Calu3 (cell line): ENCODE results near the gene RNF113B. TPM values are rescaled to one million over a fixed set of nuclear protein-coding genes. Genes with fewer than 3 reads are reported as not detected.

Experiments
- BruUV-seq: library from RNA; stranded (reverse); fragments of 400-500 nt; replicated peaks from 2 replicates; lab custom pipeline; 2021; lab: Mats Ljungman, UMichigan
- CTCF ChIA-PET: fragments of 300-600 bp; sonication (Branson Sonifier 250); formaldehyde crosslinking; loops from one replicate; lab custom pipeline; 2022; ENCODE audit warnings: antibody characterized with exemption; lab: Charles Lee
- DNase-seq: peaks from one replicate; pipeline ENCODE4 v3.0.0; 2022
- H3K27ac Mint-ChIP-seq: one replicate; pipeline ENCODE4 v1.8.0; 2022; ENCODE audit warnings: mixed read lengths; ENCODE audit not compliant: unreplicated experiment
- H3K27me3 Mint-ChIP-seq: one replicate; pipeline ENCODE4 v1.8.0; 2022; ENCODE audit warnings: mixed read lengths; ENCODE audit not compliant: unreplicated experiment
- H3K36me3 Mint-ChIP-seq: one replicate; pipeline ENCODE4 v1.8.0; 2022; ENCODE audit warnings: mild to moderate bottlenecking, moderate library complexity, mixed read lengths; ENCODE audit not compliant: insufficient read depth, unreplicated experiment
- H3K4me1 Mint-ChIP-seq: one replicate; pipeline ENCODE4 v1.8.0; 2022; ENCODE audit warnings: mild to moderate bottlenecking, low read depth, mixed read lengths; ENCODE audit not compliant: unreplicated experiment
- H3K4me3 Mint-ChIP-seq: one replicate; pipeline ENCODE4 v1.8.0; 2022; ENCODE audit warnings: mild to moderate bottlenecking, low read depth, moderate library complexity, mixed read lengths; ENCODE audit not compliant: unreplicated experiment
- H3K9me3 Mint-ChIP-seq: one replicate; pipeline ENCODE4 v1.8.0; 2022; ENCODE audit warnings: low read depth, mixed read lengths; ENCODE audit not compliant: unreplicated experiment
- CTCF ChIP-seq: fragments of 200-600 bp; IDR thresholded peaks from one replicate; pipeline ENCODE4 v1.8.0; 2022; ENCODE audit warnings: antibody characterized with exemption; ENCODE audit not compliant: unreplicated experiment
- intact Hi-C: fragments of 100-400 bp; cut with micrococcal nuclease; formaldehyde crosslinking; loops from one replicate; pipeline ENCODE4 v1.10.0; 2022; ENCODE audit not compliant: unreplicated experiment
- total RNA-seq: library from RNA; stranded (reverse); gene quantifications from 2 replicates; pipeline ENCODE4 v1.2.3, GENCODE V29; 2022

The RNF113B gene
- total RNA-seq, 1 experiment from 2014 or later = not detected

- intact Hi-C loops = no loop called here
- Mint-ChIP-seq H3K27me3 (no peaks in the 10 kb centered on the region), H3K4me3 (no peak overlapping the region), H3K4me1 (no peaks in the 10 kb centered on the region), H3K27ac (no peak overlapping the region), H3K9me3 (peaks cover 3% of the 10 kb centered on the region), H3K36me3 (no peaks in the 10 kb centered on the region)
- no peak for TF ChIP-seq CTCF
- CTCF ChIA-PET = no interaction called here
- BruUV-seq = no TSS peak
- no peak for DNase-seq
These were observed 24.1 kb upstream of the RNF113B start for GRCh38 chr13:98201189-98201588.

GRCh38 chr13:98200211-98200878, 23.3 kb upstream of the RNF113B start:
- DNase-seq = no peak
- CTCF ChIA-PET = no interaction called here
- intact Hi-C loops = no loop called here
- no peaks in the 10 kb centered on the region for H3K9me3 Mint-ChIP-seq
- H3K36me3 Mint-ChIP-seq = no peaks in the 10 kb centered on the region
- no TSS peak for BruUV-seq
- no peak for TF ChIP-seq CTCF
- no peak overlapping the region for H3K4me3 Mint-ChIP-seq
- H3K27ac Mint-ChIP-seq = no peak overlapping the region
- no peaks in the 10 kb centered on the region for H3K27me3 Mint-ChIP-seq
- H3K4me1 Mint-ChIP-seq = no peaks in the 10 kb centered on the region

GRCh38 chr13:98199480-98199879, 22.4 kb upstream of the RNF113B start:
- no peak for DNase-seq
- H3K4me1 Mint-ChIP-seq = no peaks in the 10 kb centered on the region
- BruUV-seq = no TSS peak
- TF ChIP-seq CTCF = no peak
- H3K9me3 Mint-ChIP-seq = no peaks in the 10 kb centered on the region
- intact Hi-C loops = no loop called here
- CTCF ChIA-PET = no interaction called here
- no peaks in the 10 kb centered on the region for H3K36me3 Mint-ChIP-seq
- no peak overlapping the region for H3K4me3 Mint-ChIP-seq
- H3K27ac Mint-ChIP-seq = no peak overlapping the region
- no peaks in the 10 kb centered on the region for H3K27me3 Mint-ChIP-seq

- no TSS peak for BruUV-seq
- Mint-ChIP-seq H3K27me3 (no peaks in the 10 kb centered on the region), H3K36me3 (no peaks in the 10 kb centered on the region), H3K4me1 (no peaks in the 10 kb centered on the region), H3K27ac (no peak overlapping the region), H3K4me3 (no peak overlapping the region), H3K9me3 (no peaks in the 10 kb centered on the region)
- intact Hi-C loops = no loop called here
- TF ChIP-seq CTCF = no peak
- DNase-seq = no peak
- CTCF ChIA-PET = no interaction called here
These were observed 21.6 kb upstream of the RNF113B start for GRCh38 chr13:98198683-98199082.
